Breast epithelium (tissue), 3 donors: ENCODE results near the gene POFUT1.

Experiments used
- CTCF ChIP-seq, 3 donors: fragments of 450-650 bp; IDR thresholded peaks; one replicate each; pipeline ENCODE4 v1.5.1; 2016 to 2017; ENCODE audit warnings: antibody characterized with exemption in 3 of 3, mild to moderate bottlenecking in 3 of 3, moderate library complexity in 3 of 3
- POLR2A ChIP-seq: fragments of 450-650 bp; IDR thresholded peaks from one replicate; pipeline ENCODE4 v1.6.1; 2016; ENCODE audit warnings: antibody characterized with exemption, mild to moderate bottlenecking, moderate library complexity
- POLR2AphosphoS5 ChIP-seq, 3 donors: sonication (generic); formaldehyde crosslinking; IDR thresholded peaks; one replicate each; pipeline ENCODE4 v1.6.1; 2017; ENCODE audit warnings: antibody characterized with exemption in 3 of 3

GRCh38 chr20:32201296-32201976, 6.2 kb upstream of the POFUT1 start:
- TF ChIP-seq CTCF (IDR thresholded peaks at IDR 0.05) (no peak), POLR2AphosphoS5 (IDR thresholded peaks at IDR 0.05) (no peak), POLR2A (no peak)
